IMR-90 (cell line): ENCODE data around the gene PDZD7. TPM values are rescaled to one million over a fixed set of nuclear protein-coding genes. Genes with fewer than 3 reads are reported as not detected.

Source experiments
- ATAC-seq: fragments of 200-7000 bp; cut with Tn5 transposase; 2 replicates; pipeline ENCODE4 v1.9.1; 2020; ENCODE audit warnings: low read depth, mild to moderate bottlenecking, moderate library complexity
- BruUV-seq: library from RNA; stranded (reverse); fragments of 400-500 nt; replicated peaks from 2 replicates; lab custom pipeline; 2021; lab: Mats Ljungman, UMichigan
- CTCF ChIA-PET: fragments of 300-600 bp; formaldehyde crosslinking; extraction: SDS; loops from one replicate; lab custom pipeline; 2021; ENCODE audit warnings: antibody characterized with exemption; lab: Yijun Ruan, JAX
- POLR2A ChIA-PET: fragments of 300-600 bp; sonication (Branson Sonifier 250); formaldehyde crosslinking; loops from one replicate; lab custom pipeline; 2022; ENCODE audit warnings: antibody characterized with exemption; ENCODE audit not compliant: unreplicated experiment; lab: Charles Lee
- DNase-seq: peaks from one replicate; pipeline ENCODE4 v3.0.0; 2013
- H2AFZ ChIP-seq: replicated peaks from 2 replicates; pipeline ENCODE3; 2013; ENCODE audit warnings: low read length, mild to moderate bottlenecking; ENCODE audit not compliant: poor library complexity
- H2AK5ac ChIP-seq: 2 replicates; pipeline ENCODE4 v1.6.1; 2013; ENCODE audit warnings: low read depth, low read length, inconsistent platforms
- H2AK9ac ChIP-seq: replicated peaks from 2 replicates; pipeline ENCODE3; 2013; ENCODE audit warnings: mild to moderate bottlenecking, low read depth, low read length, moderate library complexity; ENCODE audit not compliant: poor library complexity
- H2BK120ac ChIP-seq: 2 replicates; pipeline ENCODE4 v1.6.1; 2013; ENCODE audit warnings: low read depth, low read length, inconsistent platforms
- H2BK15ac ChIP-seq: 3 replicates; pipeline ENCODE4 v1.6.1; 2013; ENCODE audit warnings: low read depth, low read length, inconsistent platforms
- H2BK20ac ChIP-seq: 2 replicates; pipeline ENCODE4 v1.6.1; 2013; ENCODE audit warnings: low read depth, mild to moderate bottlenecking, inconsistent platforms, low read length, moderate library complexity
- H2BK5ac ChIP-seq: 2 replicates; pipeline ENCODE4 v1.6.1; 2013; ENCODE audit warnings: mild to moderate bottlenecking, low read depth, low read length, inconsistent platforms; ENCODE audit not compliant: poor library complexity, severe bottlenecking
- H3K14ac ChIP-seq: replicated peaks from 2 replicates; pipeline ENCODE4 v1.6.1; 2013; ENCODE audit warnings: low read depth, low read length, inconsistent platforms
- H3K18ac ChIP-seq: 2 replicates; pipeline ENCODE4 v1.6.1; 2013; ENCODE audit warnings: low read depth, low read length, control low read depth
- H3K23ac ChIP-seq: 2 replicates; pipeline ENCODE4 v1.6.1; 2013; ENCODE audit warnings: low read depth, low read length, inconsistent platforms
- H3K27ac ChIP-seq: 2 replicates; pipeline ENCODE4 v1.5.1; 2013; ENCODE audit warnings: mild to moderate bottlenecking, control low read depth, low read length; ENCODE audit not compliant: insufficient read depth
- H3K27me3 ChIP-seq: 2 replicates; pipeline ENCODE4 v1.6.1; 2013; ENCODE audit warnings: low read length; ENCODE audit not compliant: control insufficient read depth, insufficient read depth
- H3K36me3 ChIP-seq: 2 replicates; pipeline ENCODE4 v1.6.1; 2013; ENCODE audit warnings: low read length, mixed read lengths; ENCODE audit not compliant: control insufficient read depth, insufficient read depth
- H3K4ac ChIP-seq: 2 replicates; pipeline ENCODE4 v1.6.1; 2013; ENCODE audit warnings: low read depth, low read length, inconsistent platforms
- H3K4me1 ChIP-seq: 2 replicates; pipeline ENCODE4 v1.6.1; 2013; ENCODE audit warnings: low read length, mixed read lengths; ENCODE audit not compliant: control insufficient read depth, insufficient read depth
- H3K4me2 ChIP-seq: 2 replicates; pipeline ENCODE4 v1.6.1; 2013; ENCODE audit warnings: low read depth, mild to moderate bottlenecking, control low read depth, low read length, moderate library complexity
- H3K4me3 ChIP-seq: 2 replicates; pipeline ENCODE4 v1.5.1; 2013; ENCODE audit warnings: low read depth, mild to moderate bottlenecking, control low read depth, low read length, moderate library complexity; ENCODE audit not compliant: insufficient read depth
- H3K56ac ChIP-seq: 2 replicates; pipeline ENCODE4 v1.6.1; 2013; ENCODE audit warnings: low read length, inconsistent platforms; ENCODE audit not compliant: insufficient read depth; ENCODE audit errors: extremely low read depth
- H3K79me1 ChIP-seq, 2 experiments: 2 replicates each; pipeline ENCODE4 v1.6.1; 2013; ENCODE audit warnings: low read length in 2 of 2, inconsistent platforms in 1 of 2, low read depth in 1 of 2
- H3K9ac ChIP-seq: 2 replicates; pipeline ENCODE4 v1.6.1; 2013; ENCODE audit warnings: low read depth, low read length, control low read depth
- H3K9me1 ChIP-seq: 2 replicates; pipeline ENCODE4 v1.6.1; 2013; ENCODE audit warnings: low read length, inconsistent platforms; ENCODE audit not compliant: insufficient read depth
- H3K9me3 ChIP-seq: 2 replicates; pipeline ENCODE4 v1.6.1; 2013; ENCODE audit warnings: low read length; ENCODE audit not compliant: control insufficient read depth, insufficient read depth
- H4K20me1 ChIP-seq: 2 replicates; pipeline ENCODE4 v1.6.1; 2013; ENCODE audit warnings: low read length, inconsistent platforms; ENCODE audit not compliant: insufficient read depth
- H4K5ac ChIP-seq: 2 replicates; pipeline ENCODE4 v1.6.1; 2013; ENCODE audit warnings: mild to moderate bottlenecking, low read depth, low read length, control low read depth
- H4K8ac ChIP-seq, 2 experiments: 2 replicates each; pipeline ENCODE4 v1.6.1; 2013; ENCODE audit warnings: low read depth in 2 of 2, low read length in 2 of 2, control low read depth in 1 of 2, inconsistent platforms in 1 of 2
- H4K91ac ChIP-seq: 2 replicates; pipeline ENCODE4 v1.6.1; 2013; ENCODE audit warnings: low read depth, low read length, inconsistent platforms; ENCODE audit not compliant: insufficient read depth
- CHD1 ChIP-seq: IDR thresholded peaks from 2 replicates; pipeline ENCODE4 v1.6.1; 2012; ENCODE audit warnings: low read depth, low read length, improper control_type of control experiment
- FOS ChIP-seq: fragments of 150-350 bp; IDR thresholded peaks from 2 replicates; pipeline ENCODE4 v1.6.1; 2016; ENCODE audit warnings: low read depth, low read length
- NFE2L2 ChIP-seq: fragments of 150-350 bp; IDR thresholded peaks from 2 replicates; pipeline ENCODE4 v1.6.1; 2016; ENCODE audit warnings: low read depth, mild to moderate bottlenecking, low read length
- POLR2A ChIP-seq: IDR thresholded peaks from 2 replicates; pipeline ENCODE4 v1.6.1; 2012; ENCODE audit warnings: mild to moderate bottlenecking, low read depth, low read length
- RAD21 ChIP-seq: IDR thresholded peaks from 2 replicates; pipeline ENCODE4 v1.6.1; 2012; ENCODE audit warnings: low read length, improper control_type of control experiment
- SMC3 ChIP-seq: fragments of 150-350 bp; IDR thresholded peaks from 2 replicates; pipeline ENCODE4 v1.6.1; 2016; ENCODE audit warnings: low read depth, mild to moderate bottlenecking, antibody characterized with exemption, low read length, moderate library complexity
- WGBS, 2 experiments: methylation state at CpG; one replicate each; pipeline versions ENCODE4 v1.1.5 to v1.1.7; 2013; ENCODE audit warnings: missing lambda C conversion rate in 2 of 2; ENCODE audit not compliant: insufficient read length in 1 of 2; ENCODE audit errors: extremely low coverage in 2 of 2; 5-methylcytosine and 5-hydroxymethylcytosine counted together
- dilution Hi-C: fragments of 300-500 bp; cut with HindIII; formaldehyde crosslinking; loops from one replicate; pipeline ENCODE4 v1.14.3; 2018; ENCODE audit warnings: low sequenced_read_pairs; ENCODE audit not compliant: unreplicated experiment
- in situ Hi-C: fragments of 300-500 bp; cut with MboI; formaldehyde crosslinking; loops from 3 replicates; pipeline ENCODE4 v1.14.3; 2019; ENCODE audit warnings: low sequenced_read_pairs, inconsistent platforms, mixed read lengths
- intact Hi-C: fragments of 100-400 bp; cut with micrococcal nuclease; formaldehyde crosslinking; loops from 2 replicates; pipeline ENCODE4 v1.10.0; 2022
- polyA plus RNA-seq, 3 experiments: library from polyadenylated mRNA; depleted of rRNA; stranded (reverse); fragments of >200 nt; gene quantifications; 2 replicates each; pipeline ENCODE4 v1.2.3, GENCODE V29; 2012; ENCODE audit warnings: low replicate concordance in 1 of 3
- total RNA-seq: library from RNA; depleted of rRNA; stranded (reverse); fragments of >200 nt; gene quantifications from 2 replicates; pipeline ENCODE4 v1.2.3, GENCODE V29; 2012
- TF ChIP-seq, protein P1 (sequence below): fragments of 150-350 bp; IDR thresholded peaks from 2 replicates; pipeline ENCODE4 v1.6.1; 2016; ENCODE audit warnings: low read depth, mild to moderate bottlenecking, low read length, moderate library complexity, borderline replicate concordance
- TF ChIP-seq, protein P2 (sequence below): fragments of 150-350 bp; IDR thresholded peaks from 2 replicates; pipeline ENCODE4 v1.6.1; 2017; ENCODE audit warnings: mild to moderate bottlenecking, antibody characterized with exemption, low read length, low read depth

The PDZD7 gene
- total and polyA plus RNA-seq, 2 of the 4 experiments (the other 2 are of a cell fraction): 0.90 to 1.5 TPM

DNA sequence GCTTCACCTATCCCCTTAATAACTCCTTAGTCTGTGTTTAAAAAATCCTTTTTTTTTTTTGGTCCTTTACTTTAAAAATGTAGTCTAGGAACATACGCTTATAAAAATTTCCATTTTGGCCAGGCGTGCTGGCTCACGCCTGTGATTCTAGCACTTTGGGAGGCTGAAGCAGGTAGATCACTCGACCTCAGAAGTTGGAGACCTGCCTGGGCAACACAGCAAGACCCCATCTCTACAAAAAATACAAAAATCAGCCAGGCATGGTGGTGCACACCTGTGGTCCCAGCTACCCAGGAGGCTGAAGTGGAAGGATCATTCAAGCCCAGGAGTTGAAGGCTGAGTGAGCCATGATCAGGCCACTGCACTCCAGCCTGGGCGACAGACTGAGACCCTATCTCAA, 45.7 kb upstream of the PDZD7 start:
- H3K36me3 ChIP-seq: no peaks in the 10 kb centered on the region
- intact Hi-C loops (no loop called here), in situ Hi-C loops (no loop called here), dilution Hi-C loops (no loop called here)
- POLR2A ChIA-PET: no interaction called here
- H3K4me1 ChIP-seq: no peaks in the 10 kb centered on the region
- no peak overlapping the region for H4K91ac ChIP-seq
- no peak overlapping the region for H2AK9ac ChIP-seq
- H3K27ac ChIP-seq: no peak overlapping the region
- no peak overlapping the region for H2BK5ac ChIP-seq
- no peak overlapping the region for H3K23ac ChIP-seq
- H3K4me2 ChIP-seq: no peak overlapping the region
- H2AFZ ChIP-seq: no peak overlapping the region
- no CpG with 5 or more reads among the region's 5 CpGs for WGBS, 2 experiments
- BruUV-seq: no TSS peak
- H3K79me1 ChIP-seq: no peaks in the 10 kb centered on the region
- H3K27me3 ChIP-seq: peaks cover 66% of the 10 kb centered on the region
- H3K18ac ChIP-seq: no peak overlapping the region
- CTCF ChIA-PET: interaction anchor here (0.9 to 1.2 kb wide), 3 partner anchors 16 to 34 kb away, joined by 3 to 6 read pairs (median 3); no protein-coding TSS in a partner anchor
- ATAC-seq (no peak), DNase-seq (no peak)
- H2BK20ac ChIP-seq: no peak overlapping the region
- no peaks in the 10 kb centered on the region; the same call in 1 of the 2 replicates for H3K9me1 ChIP-seq
- H3K9ac ChIP-seq: no peak overlapping the region
- no peak overlapping the region for H2BK120ac ChIP-seq
- no peak overlapping the region for H2AK5ac ChIP-seq
- no peak overlapping the region for H4K8ac ChIP-seq
- no peak overlapping the region for H2BK15ac ChIP-seq
- no peak overlapping the region for H3K56ac ChIP-seq
- no peak overlapping the region for H3K4ac ChIP-seq
- H3K14ac ChIP-seq: no peak overlapping the region
- no peak overlapping the region for H3K4me3 ChIP-seq
- no peaks in the 10 kb centered on the region for H3K9me3 ChIP-seq
- no peak overlapping the region for H4K5ac ChIP-seq
- TF ChIP-seq SMC3 (no peak), RAD21 (no peak), FOS (no peak), NFE2L2 (no peak), POLR2A (no peak), CHD1 (no peak)
- TF ChIP-seq, protein P1, sequence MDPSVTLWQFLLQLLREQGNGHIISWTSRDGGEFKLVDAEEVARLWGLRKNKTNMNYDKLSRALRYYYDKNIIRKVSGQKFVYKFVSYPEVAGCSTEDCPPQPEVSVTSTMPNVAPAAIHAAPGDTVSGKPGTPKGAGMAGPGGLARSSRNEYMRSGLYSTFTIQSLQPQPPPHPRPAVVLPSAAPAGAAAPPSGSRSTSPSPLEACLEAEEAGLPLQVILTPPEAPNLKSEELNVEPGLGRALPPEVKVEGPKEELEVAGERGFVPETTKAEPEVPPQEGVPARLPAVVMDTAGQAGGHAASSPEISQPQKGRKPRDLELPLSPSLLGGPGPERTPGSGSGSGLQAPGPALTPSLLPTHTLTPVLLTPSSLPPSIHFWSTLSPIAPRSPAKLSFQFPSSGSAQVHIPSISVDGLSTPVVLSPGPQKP: no peak
- TF ChIP-seq, protein P2, sequence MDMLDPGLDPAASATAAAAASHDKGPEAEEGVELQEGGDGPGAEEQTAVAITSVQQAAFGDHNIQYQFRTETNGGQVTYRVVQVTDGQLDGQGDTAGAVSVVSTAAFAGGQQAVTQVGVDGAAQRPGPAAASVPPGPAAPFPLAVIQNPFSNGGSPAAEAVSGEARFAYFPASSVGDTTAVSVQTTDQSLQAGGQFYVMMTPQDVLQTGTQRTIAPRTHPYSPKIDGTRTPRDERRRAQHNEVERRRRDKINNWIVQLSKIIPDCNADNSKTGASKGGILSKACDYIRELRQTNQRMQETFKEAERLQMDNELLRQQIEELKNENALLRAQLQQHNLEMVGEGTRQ: no peak
- H4K20me1 ChIP-seq: no peaks in the 10 kb centered on the region; the same call in 1 of the 2 replicates
